ENCODE measurements around the gene NID1.

GRCh38 chr1:236103059-236103458 is 38.2 kb upstream of the NID1 start:
- TF ChIP-seq POLR2AphosphoS5 (IDR thresholded peaks at IDR 0.05; ENCODE audit: borderline replicate concordance, low read depth, low read length) = no peak
- no peak for TF ChIP-seq EZH2 (IDR thresholded peaks at IDR 0.05)
- no peak for TF ChIP-seq FOXP2 (optimal IDR thresholded peaks at IDR 0.05; ENCODE audit: control extremely low read depth, extremely low read length, insufficient read depth)

All from SK-N-MC (cell line).